Liver (tissue), 9 donors: ENCODE measurements around the gene KNTC1. TPM values are rescaled to one million over a fixed set of nuclear protein-coding genes. Genes with fewer than 3 reads are reported as not detected.
"Not testable (repeated sequence)": the region's sequence is repeated elsewhere in the genome, so short reads cannot be mapped to it uniquely, and the experiment has no call there.

Source experiments
- DNase-seq: peaks from one replicate; pipeline ENCODE4 v3.0.0-alpha.2; 2017; ENCODE audit warnings: low spot score
- H3K27ac ChIP-seq, 2 donors: one replicate each; pipeline ENCODE4 v1.7.0; 2013; ENCODE audit warnings: inconsistent platforms in 2 of 2, low read length in 2 of 2, control low read depth in 1 of 2, low read depth in 1 of 2, mild to moderate bottlenecking in 1 of 2
- H3K27me3 ChIP-seq, 4 donors: one replicate each; pipeline versions ENCODE4 v1.6.1 to v1.7.0; 2013; ENCODE audit warnings: low read length in 3 of 4, inconsistent platforms in 1 of 4, mild to moderate bottlenecking in 1 of 4, moderate library complexity in 1 of 4; ENCODE audit not compliant: control insufficient read depth in 4 of 4, insufficient read depth in 4 of 4
- H3K36me3 ChIP-seq, 4 donors: one replicate each; pipeline versions ENCODE4 v1.6.1 to v1.7.0; 2013; ENCODE audit warnings: low read length in 3 of 4, mild to moderate bottlenecking in 3 of 4, low read depth in 1 of 4, moderate library complexity in 1 of 4; ENCODE audit not compliant: control insufficient read depth in 4 of 4, insufficient read depth in 3 of 4
- H3K4me1 ChIP-seq, 4 donors: one replicate each; pipeline versions ENCODE4 v1.6.1 to v1.7.0; 2013; ENCODE audit warnings: low read length in 3 of 4, mild to moderate bottlenecking in 3 of 4, moderate library complexity in 1 of 4; ENCODE audit not compliant: control insufficient read depth in 4 of 4, insufficient read depth in 4 of 4
- H3K4me3 ChIP-seq, 3 donors: one replicate each; pipeline versions ENCODE4 v1.6.1 to v1.7.0; 2013; ENCODE audit warnings: low read length in 3 of 3, control low read depth in 1 of 3, low read depth in 1 of 3, mild to moderate bottlenecking in 1 of 3
- H3K9ac ChIP-seq, 2 donors: one replicate each; pipeline ENCODE4 v1.7.0; 2013; ENCODE audit warnings: low read length in 2 of 2, mild to moderate bottlenecking in 2 of 2, moderate library complexity in 2 of 2, control low read depth in 1 of 2, low read depth in 1 of 2
- H3K9me3 ChIP-seq, 4 donors: one replicate each; pipeline versions ENCODE4 v1.6.1 to v1.7.0; 2013; ENCODE audit warnings: low read length in 3 of 4; ENCODE audit not compliant: control insufficient read depth in 4 of 4
- EGR1 ChIP-seq, 2 donors: IDR thresholded peaks; 2 replicates each; pipeline ENCODE4 v1.6.1; 2016 to 2018; ENCODE audit warnings: antibody characterized with exemption in 2 of 2, low read depth in 2 of 2
- FOXA1 ChIP-seq: IDR thresholded peaks from 2 replicates; pipeline ENCODE4 v1.6.1; 2016; ENCODE audit warnings: antibody characterized with exemption
- FOXA2 ChIP-seq: IDR thresholded peaks from 2 replicates; pipeline ENCODE4 v1.6.1; 2016; ENCODE audit warnings: antibody characterized with exemption
- GABPA ChIP-seq, 2 donors: IDR thresholded peaks in 1 of 2; conservative IDR thresholded peaks in 1 of 2; 2 replicates each; pipeline ENCODE4 v1.6.1; 2016; ENCODE audit warnings: antibody characterized with exemption in 2 of 2, mild to moderate bottlenecking in 1 of 2, moderate library complexity in 1 of 2
- HNF4A ChIP-seq, 2 donors: conservative IDR thresholded peaks; 2 replicates each; pipeline ENCODE4 v1.6.1; 2016; ENCODE audit warnings: antibody characterized with exemption in 2 of 2, mild to moderate bottlenecking in 2 of 2
- HNF4G ChIP-seq: IDR thresholded peaks from 2 replicates; pipeline ENCODE4 v1.6.1; 2016; ENCODE audit warnings: antibody characterized with exemption
- JUND ChIP-seq, 2 donors: IDR thresholded peaks; 2 replicates each; pipeline ENCODE4 v1.6.1; 2016; ENCODE audit warnings: antibody characterized with exemption in 2 of 2
- RAD21 ChIP-seq, 2 donors: IDR thresholded peaks; 2 replicates each; pipeline ENCODE4 v1.6.1; 2016; ENCODE audit warnings: antibody characterized with exemption in 2 of 2, mild to moderate bottlenecking in 2 of 2
- RXRA ChIP-seq, 2 donors: IDR thresholded peaks; 2 replicates each; pipeline ENCODE4 v1.6.1; 2017 to 2018; ENCODE audit warnings: antibody characterized with exemption in 2 of 2, mild to moderate bottlenecking in 1 of 2
- SP1 ChIP-seq: IDR thresholded peaks from 2 replicates; pipeline ENCODE4 v1.6.1; 2018; ENCODE audit warnings: antibody characterized with exemption, mild to moderate bottlenecking
- TAF1 ChIP-seq: conservative IDR thresholded peaks from 2 replicates; pipeline ENCODE4 v1.6.1; 2016; ENCODE audit warnings: antibody characterized with exemption, mild to moderate bottlenecking
- WGBS: extraction: QIAGEN DNeasy Blood & Tissue Kit; methylation state at CpG from one replicate; pipeline ENCODE4 v1.1.7; 2013; 5-methylcytosine and 5-hydroxymethylcytosine counted together
- polyA plus RNA-seq, 2 donors: library from polyadenylated mRNA; stranded (reverse) in 1 of 2; unstranded in 1 of 2; fragments of 200-250 nt in 1 of 2; fragments of >200 nt in 1 of 2; fragmentation: Nextera tagmentation in 1 of 2; extraction: Ambion mirVana in 1 of 2; gene quantifications; one replicate each; pipeline versions ENCODE4 v1.2.1 to v1.2.3, GENCODE V29; 2013 to 2015
- total RNA-seq, 2 donors: library from RNA; depleted of rRNA; stranded (reverse); fragments of >200 nt; gene quantifications; one replicate each; pipeline ENCODE4 v1.2.3, GENCODE V29; 2014
- TF ChIP-seq, protein P1 (sequence below): IDR thresholded peaks from 2 replicates; pipeline ENCODE4 v1.6.1; 2016; ENCODE audit warnings: antibody characterized with exemption
- TF ChIP-seq, protein P2 (sequence below): IDR thresholded peaks from 2 replicates; pipeline ENCODE4 v1.6.1; 2016; ENCODE audit warnings: antibody characterized with exemption
- TF ChIP-seq, protein P3 (sequence below): fragments of 150-350 bp; IDR thresholded peaks from 2 replicates; pipeline ENCODE4 v1.5.1; 2017; ENCODE audit warnings: improper control_type of control experiment, low read depth, low read length; ENCODE audit not compliant: missing input control
- donor health status: healthy.
- donor health status: healthy.
- donor health status: healthy.
- donor health status: healthy.
- donor health status: healthy.

Gene KNTC1
- total and polyA plus RNA-seq, 4 donors = 1.3 to 34.7 (median 4.0) TPM

DNA sequence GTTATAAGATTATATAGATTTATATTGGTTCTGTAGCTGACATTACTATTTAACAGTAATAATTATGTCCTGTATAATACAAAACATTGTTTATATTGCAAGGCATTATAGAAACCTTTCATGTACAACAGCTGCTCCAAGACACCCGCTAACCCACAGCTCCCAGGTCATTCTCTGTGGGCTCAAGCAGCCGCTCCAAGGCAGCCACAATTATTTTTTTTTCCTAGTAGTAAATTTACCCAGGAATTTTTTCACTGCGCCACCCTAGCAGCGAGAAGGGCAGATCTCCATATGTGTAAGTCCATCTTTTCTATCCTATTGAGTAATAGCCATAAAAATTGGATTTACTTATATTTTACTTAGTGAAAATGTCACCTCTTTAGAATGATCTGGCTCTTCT is 36.3 kb downstream of the KNTC1 start:
- TF ChIP-seq, protein P1, sequence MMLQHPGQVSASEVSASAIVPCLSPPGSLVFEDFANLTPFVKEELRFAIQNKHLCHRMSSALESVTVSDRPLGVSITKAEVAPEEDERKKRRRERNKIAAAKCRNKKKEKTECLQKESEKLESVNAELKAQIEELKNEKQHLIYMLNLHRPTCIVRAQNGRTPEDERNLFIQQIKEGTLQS = no peak
- TF ChIP-seq, protein P2, sequence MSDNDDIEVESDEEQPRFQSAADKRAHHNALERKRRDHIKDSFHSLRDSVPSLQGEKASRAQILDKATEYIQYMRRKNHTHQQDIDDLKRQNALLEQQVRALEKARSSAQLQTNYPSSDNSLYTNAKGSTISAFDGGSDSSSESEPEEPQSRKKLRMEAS = no peak
- TF ChIP-seq JUND (IDR thresholded peaks at IDR 0.05) = no peak
- no peak for TF ChIP-seq EGR1 (IDR thresholded peaks at IDR 0.05; ENCODE audit: low read depth in 2 of 2)
- no peak for TF ChIP-seq RXRA (IDR thresholded peaks at IDR 0.05)
- no peak for TF ChIP-seq TAF1
- H3K4me1 ChIP-seq = no peaks in the 10 kb centered on the region
- no peaks in the 10 kb centered on the region for H3K27me3 ChIP-seq
- H3K27ac ChIP-seq = no peak overlapping the region
- H3K9me3 ChIP-seq = no peaks in the 10 kb centered on the region
- no peak overlapping the region for H3K9ac ChIP-seq
- WGBS = 98% methylated on average over 4 of the region's 4 CpGs
- DNase-seq = no peak
- H3K36me3 ChIP-seq = peaks cover 0 to under 1% (median 0%) of the 10 kb centered on the region in 4 donors
- no peak overlapping the region for H3K4me3 ChIP-seq

DNA sequence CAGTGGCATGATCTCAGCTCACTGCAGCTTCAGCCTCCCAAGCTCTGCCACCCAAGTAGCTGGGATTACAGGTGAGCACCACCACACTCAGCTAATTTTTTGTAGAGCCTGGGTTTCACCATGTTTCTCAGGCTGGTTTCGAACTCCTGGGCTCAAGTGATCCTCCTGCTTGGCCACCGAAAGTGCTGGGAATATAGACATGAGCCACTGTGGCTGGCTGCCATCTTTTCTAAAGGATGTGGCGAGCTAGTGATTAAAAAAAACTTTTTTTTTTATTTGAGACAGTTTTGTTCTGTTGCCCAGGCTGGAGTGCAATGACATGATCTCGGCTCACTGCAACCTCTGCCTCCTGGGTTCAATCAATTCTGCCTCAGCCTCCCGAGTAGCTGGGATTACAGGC is 39.8 kb downstream of the KNTC1 start:
- H3K4me3 ChIP-seq, H3K27ac ChIP-seq, H3K9me3 ChIP-seq, H3K36me3 ChIP-seq, H3K4me1 ChIP-seq, H3K9ac ChIP-seq, DNase-seq, H3K27me3 ChIP-seq: not testable (repeated sequence)
- WGBS = 97% methylated on average over 5 of the region's 5 CpGs

DNA sequence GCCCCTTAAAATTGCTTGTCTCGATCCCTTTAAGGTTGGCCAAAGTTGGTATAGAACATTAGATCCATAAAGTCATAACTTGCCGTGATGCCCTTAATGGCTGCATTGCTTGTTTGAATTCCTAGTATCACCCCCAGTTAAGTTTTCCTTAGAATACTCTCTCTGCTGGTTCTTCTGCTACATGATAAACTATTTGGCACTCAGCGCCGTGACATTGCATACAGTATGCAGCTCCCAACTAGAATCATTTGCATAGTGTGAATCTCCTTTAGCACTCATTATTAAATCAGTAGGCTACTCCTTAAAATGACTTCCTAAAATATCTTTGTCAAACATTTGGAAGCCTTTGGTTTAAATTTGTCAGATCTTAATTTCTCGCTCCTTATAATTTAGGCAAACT is 42.2 kb downstream of the KNTC1 start:
- H3K36me3 ChIP-seq = peaks cover 0 to 5% (median 3%) of the 10 kb centered on the region in 4 donors
- over 99% methylated on average over 5 of the region's 5 CpGs for WGBS

DNA sequence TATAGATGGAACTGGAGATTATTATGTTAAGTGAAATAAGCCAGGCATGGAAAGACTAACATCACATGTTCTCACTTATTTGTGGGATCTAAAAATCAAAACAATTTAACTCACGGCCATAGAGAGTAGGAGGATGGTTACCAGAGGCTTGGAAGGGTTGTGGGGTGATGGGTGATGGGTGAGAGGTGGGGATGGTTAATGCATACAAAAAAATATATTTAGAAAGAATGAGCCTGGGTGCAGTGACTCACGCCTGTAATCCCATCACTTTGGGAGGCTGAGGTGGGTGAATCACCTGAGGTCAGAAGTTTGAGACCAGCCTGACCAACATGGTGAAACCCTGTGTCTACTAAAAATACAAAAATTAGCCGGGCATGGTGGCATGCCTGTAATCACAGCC is 43.0 kb downstream of the KNTC1 start:
- H3K27ac ChIP-seq, H3K36me3 ChIP-seq, H3K4me1 ChIP-seq, H3K4me3 ChIP-seq, H3K9ac ChIP-seq, H3K27me3 ChIP-seq, H3K9me3 ChIP-seq, DNase-seq: not testable (repeated sequence)
- 95% methylated on average over 3 of the region's 3 CpGs for WGBS

More for the DNA sequence above, 42.2 kb downstream of the KNTC1 start:
- TF ChIP-seq, protein P2 = no peak
- TF ChIP-seq EGR1 (IDR thresholded peaks at IDR 0.05; ENCODE audit: low read depth in 2 of 2) = no peak
- H3K27ac ChIP-seq = no peak overlapping the region
- no peaks in the 10 kb centered on the region for H3K27me3 ChIP-seq
- H3K9ac ChIP-seq = no peak overlapping the region
- H3K9me3 ChIP-seq = no peaks in the 10 kb centered on the region
- H3K4me1 ChIP-seq = no peaks in the 10 kb centered on the region
- DNase-seq = no peak
- H3K4me3 ChIP-seq = no peak overlapping the region

DNA sequence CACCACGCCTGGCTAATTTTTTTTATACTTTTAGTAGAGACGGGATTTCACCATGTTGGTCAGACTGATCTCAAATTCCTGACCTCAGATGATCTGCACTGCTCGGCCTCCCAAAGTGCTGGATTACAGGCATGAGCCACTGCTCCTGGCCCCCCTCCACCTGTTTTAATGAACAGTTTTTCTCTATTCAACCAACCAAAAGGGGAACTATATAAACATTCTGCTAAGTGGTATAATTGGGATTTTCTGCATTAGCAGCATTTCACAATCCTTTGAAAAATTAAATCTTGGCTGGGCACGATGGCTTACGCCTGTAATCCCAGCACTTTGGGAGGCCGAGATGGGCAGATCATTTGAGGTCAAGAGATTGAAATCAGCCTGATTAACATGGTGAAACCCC is 44.8 kb downstream of the KNTC1 start:
- H3K36me3 ChIP-seq = peaks cover 4 to 9% (median 7%) of the 10 kb centered on the region in 4 donors
- WGBS = 95% methylated on average over 6 of the region's 6 CpGs
- no peak overlapping the region for H3K9ac ChIP-seq
- no peak for DNase-seq
- no peaks in the 10 kb centered on the region for H3K9me3 ChIP-seq
- no peak overlapping the region for H3K4me3 ChIP-seq
- no peak overlapping the region for H3K27ac ChIP-seq
- H3K4me1 ChIP-seq = no peaks in the 10 kb centered on the region
- no peaks in the 10 kb centered on the region for H3K27me3 ChIP-seq
- TF ChIP-seq HNF4A (conservative IDR thresholded peaks at IDR 0.05) = no peak
- TF ChIP-seq, protein P3, sequence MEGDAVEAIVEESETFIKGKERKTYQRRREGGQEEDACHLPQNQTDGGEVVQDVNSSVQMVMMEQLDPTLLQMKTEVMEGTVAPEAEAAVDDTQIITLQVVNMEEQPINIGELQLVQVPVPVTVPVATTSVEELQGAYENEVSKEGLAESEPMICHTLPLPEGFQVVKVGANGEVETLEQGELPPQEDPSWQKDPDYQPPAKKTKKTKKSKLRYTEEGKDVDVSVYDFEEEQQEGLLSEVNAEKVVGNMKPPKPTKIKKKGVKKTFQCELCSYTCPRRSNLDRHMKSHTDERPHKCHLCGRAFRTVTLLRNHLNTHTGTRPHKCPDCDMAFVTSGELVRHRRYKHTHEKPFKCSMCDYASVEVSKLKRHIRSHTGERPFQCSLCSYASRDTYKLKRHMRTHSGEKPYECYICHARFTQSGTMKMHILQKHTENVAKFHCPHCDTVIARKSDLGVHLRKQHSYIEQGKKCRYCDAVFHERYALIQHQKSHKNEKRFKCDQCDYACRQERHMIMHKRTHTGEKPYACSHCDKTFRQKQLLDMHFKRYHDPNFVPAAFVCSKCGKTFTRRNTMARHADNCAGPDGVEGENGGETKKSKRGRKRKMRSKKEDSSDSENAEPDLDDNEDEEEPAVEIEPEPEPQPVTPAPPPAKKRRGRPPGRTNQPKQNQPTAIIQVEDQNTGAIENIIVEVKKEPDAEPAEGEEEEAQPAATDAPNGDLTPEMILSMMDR = no peak
- TF ChIP-seq GABPA (IDR thresholded peaks at IDR 0.05 in 1 of 2, conservative IDR thresholded peaks at IDR 0.05 in 1 of 2) = no peak
- TF ChIP-seq FOXA2 = no peak
- TF ChIP-seq, protein P2 = no peak
- no peak for TF ChIP-seq FOXA1
- no peak for TF ChIP-seq HNF4G
- no peak for TF ChIP-seq RAD21 (IDR thresholded peaks at IDR 0.05)
- no peak for TF ChIP-seq TAF1
- TF ChIP-seq RXRA (IDR thresholded peaks at IDR 0.05) = no peak
- TF ChIP-seq SP1 = no peak
- TF ChIP-seq JUND (IDR thresholded peaks at IDR 0.05) = no peak
